NCI-H187 (cell line): ENCODE measurements around the gene FAM117A.

Experiments
- DNase-seq, 2 experiments: peaks; one replicate each; lab custom pipeline; 2025; lab: John Stamatoyannopoulos, UW

The FAM117A gene, protein sequence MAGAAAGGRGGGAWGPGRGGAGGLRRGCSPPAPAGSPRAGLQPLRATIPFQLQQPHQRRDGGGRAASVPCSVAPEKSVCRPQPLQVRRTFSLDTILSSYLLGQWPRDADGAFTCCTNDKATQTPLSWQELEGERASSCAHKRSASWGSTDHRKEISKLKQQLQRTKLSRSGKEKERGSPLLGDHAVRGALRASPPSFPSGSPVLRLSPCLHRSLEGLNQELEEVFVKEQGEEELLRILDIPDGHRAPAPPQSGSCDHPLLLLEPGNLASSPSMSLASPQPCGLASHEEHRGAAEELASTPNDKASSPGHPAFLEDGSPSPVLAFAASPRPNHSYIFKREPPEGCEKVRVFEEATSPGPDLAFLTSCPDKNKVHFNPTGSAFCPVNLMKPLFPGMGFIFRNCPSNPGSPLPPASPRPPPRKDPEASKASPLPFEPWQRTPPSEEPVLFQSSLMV

DNA sequence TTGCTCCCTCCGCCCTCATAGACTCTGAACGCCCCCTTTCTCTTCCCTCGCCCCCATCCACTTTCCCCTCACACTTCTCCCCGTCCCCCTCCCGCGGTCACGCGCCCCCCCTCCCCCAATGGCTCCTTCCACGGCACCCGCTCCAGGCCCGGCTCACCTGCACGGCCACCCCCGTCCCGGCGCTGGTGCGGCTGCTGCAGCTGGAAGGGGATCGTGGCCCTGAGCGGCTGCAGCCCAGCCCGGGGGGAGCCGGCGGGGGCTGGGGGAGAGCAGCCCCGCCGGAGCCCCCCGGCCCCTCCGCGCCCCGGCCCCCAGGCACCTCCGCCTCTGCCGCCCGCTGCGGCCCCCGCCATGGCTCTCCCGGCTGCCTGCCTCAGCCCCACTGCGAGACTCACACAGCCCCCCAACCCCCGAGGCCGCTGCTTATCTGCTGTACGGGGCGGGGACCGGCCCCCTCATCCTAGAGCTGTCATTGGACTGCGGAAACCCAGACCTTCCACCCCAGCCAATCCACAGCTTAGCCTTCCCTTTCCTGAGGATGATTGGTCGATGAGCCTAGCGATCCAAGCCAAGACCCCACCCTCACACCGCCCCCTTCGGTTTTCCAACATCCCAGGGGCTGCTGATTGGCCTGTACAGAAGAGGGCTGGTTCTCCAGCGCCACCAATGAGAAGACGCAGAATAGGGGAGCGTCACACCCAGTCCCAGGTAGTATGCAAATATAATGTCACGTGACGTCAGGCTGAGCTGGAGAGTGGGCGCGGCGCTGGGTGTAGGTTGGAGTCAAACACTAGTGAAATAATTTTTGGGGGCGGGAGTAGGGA, at the start of gene FAM117A:
TSS of gene FAM117A (minus strand) at position 397 of the 824 bp plus-strand sequence. CDS start at position 353, 44 bp downstream.
- peak; percentile 94 to 97 for DNase-seq

DNA sequence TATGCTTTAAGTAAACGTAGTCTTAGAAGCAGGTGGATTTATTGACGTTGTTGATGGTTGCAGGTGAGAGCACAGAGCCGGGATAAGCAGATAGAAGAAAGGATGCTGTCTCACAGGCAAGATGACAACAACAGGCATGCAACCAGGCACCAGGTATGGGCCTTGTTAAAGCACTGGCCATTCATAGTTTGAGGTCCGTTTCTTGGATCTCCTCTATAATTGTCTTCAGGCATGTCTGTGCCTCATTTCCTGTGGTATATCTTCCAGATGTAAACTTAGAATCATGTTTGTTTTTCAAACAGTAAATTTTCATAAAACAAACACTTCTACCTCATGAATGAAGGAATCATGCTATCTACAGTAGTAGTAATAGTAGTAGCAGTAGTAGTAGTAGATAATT, 45.1 kb upstream of the FAM117A start:
- DNase-seq, result no peak

DNA sequence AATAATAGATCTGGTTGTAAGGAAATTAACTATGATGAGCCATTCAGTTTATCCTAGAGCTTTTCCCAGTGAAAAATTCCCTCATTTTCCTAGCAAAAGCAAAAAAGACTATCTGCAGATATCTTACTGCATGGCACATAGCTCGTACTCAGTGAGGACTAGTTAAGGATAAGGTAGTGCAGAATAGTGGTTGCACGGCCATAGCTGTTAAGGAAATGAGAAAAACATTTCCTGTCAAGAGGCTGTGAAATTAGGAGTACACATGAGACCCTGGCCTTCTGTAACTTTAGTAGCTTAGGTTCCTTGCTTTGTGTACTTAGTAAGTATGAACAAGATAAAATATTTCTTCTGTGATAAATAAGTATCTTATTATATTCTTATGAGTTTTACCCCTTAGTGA, 34.8 kb upstream of the FAM117A start:
- DNase-seq, result no peak

DNA sequence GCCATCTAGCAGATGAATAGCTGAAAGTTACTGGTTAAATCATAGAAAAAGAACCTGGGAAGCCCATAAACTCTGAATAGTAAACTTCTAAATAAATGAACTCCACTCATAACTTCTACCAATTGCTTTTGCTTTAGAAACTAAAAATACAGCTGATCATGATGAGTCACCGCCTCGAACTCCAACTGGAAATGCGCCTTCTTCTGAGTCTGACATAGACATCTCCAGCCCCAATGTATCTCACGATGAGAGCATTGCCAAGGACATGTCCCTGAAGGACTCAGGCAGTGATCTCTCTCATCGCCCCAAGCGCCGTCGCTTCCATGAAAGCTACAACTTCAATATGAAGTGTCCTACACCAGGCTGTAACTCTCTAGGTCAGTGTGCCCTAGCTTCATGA, 34.3 kb upstream of the FAM117A start:
- no peak for DNase-seq

DNA sequence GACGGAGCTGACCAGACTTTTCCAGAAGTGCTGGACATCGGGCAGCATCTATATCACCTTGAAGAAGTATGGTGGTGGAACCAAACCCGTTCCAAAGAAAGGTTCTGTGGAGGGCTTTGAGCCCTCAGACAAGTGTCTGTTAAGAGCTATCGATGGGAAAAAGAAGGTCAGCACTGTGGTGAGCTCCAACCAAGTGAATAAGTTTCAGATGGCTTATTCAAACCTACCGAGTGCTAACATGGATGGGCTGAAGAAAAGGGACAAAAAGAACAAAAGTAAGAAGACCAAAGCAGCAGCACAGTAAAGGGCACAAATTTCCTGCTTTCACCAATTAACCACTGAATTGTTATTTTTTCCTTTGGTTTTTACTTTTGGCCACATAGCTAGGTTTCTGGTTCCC, 31.4 kb upstream of the FAM117A start:
- DNase-seq, result no peak

DNA sequence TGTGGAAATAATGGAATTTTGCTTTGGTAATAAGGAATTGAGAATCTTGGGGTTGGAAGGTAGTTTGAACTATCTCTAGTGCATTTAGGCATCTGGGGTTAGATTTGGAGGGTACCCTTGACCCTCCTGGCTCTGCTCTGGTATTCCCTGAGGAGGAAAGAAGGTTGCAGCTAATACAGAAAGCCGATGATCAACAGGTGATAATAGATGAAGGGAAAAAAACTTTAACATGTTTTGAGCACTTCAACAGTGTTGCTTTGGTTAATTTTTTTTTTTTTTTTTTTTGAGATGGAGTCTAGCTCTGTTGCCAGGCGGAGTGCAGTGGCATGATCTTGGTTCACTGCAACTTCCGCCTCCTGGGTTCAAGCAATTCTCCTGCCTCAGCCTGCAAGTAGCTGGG, 29.4 kb upstream of the FAM117A start:
- no peak for DNase-seq

DNA sequence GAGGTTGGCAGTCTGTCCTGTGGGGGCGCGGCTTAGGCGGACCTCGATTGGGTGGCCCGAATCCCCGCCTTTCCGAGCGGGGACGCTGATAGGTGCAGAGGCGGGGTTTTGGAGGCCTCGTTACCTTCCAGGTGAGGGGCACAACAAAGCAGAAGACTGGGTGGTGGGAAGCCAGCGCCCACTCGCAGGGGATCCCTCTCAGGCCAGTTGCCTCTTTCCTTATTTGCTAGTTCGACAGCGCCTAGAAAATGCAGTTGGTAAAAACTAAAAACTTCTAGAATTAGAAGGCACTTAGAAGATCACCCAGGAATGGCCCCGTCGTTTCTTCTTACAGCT, 25.3 kb upstream of the FAM117A start:
- DNase-seq, result no peak

DNA sequence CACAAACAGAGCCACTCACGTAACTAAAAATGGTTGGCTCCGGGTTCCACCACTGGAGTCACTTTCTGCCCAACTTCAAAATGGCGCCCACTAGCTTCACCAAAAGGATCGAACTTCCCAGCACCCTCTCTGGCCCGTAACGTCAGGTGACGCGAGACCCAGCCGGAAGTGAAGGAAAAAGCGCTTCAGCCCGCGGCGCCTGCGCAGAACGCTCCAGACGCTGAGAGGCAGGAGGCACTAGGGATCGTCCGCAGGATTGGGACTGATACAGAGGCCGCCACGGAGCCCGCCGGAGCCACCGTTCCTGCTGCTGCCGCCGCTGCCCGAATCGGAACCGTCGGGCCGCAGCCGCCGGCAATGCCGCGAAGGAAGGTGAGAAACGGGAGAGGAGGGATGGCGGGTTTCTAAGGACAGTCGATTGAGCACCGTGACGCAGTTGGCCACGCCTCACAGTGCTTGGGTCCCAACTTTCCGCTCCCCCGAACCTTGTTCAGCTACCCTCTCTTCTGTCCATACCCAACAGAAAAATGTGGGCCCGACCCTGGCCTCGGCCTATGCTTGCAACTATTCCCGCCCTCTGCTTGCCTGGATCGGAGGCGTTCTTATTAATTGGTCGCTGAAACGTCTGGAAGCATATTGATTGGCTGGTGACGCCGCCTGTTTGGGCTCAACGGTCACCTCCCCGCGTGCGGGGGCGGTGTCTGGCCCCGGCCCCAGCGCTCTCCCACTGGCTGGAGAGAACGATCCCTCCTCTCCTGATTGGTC, 24.7 kb upstream of the FAM117A start, which contains the start of gene KAT7:
TSS of gene KAT7 (plus strand) at position 204 of the 765 bp plus-strand sequence. CDS start at position 358, 154 bp downstream.
- peak; percentile 89 to 97 for DNase-seq

DNA sequence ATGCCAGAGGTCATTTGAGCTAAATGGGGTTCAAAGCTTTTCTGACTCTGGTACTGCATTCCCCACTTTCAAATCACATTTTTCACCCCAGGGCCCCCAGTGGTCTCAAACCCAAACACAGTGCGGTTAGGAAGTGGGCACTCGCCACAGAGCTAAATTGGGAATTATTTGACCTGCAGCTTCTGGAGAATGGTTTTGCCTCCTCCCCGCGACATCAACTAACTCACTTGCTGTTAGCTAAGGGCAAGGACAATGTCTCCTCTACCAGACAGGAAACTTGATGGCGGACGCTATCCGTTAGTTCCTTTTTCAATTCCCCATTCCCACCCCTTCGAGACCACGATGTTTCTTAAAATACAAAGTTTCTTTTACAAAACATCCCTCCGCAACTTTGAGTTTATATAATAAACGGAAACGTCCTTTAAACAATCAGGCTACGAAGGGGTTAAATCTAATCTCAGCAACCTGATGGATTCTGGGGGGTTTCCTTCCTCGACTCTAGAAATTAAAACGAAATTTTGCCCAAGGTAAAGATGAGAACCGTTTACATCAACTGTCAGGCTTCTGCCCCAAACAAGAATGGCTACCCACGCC, 24.1 kb upstream of the FAM117A start:
- no peak for DNase-seq

DNA sequence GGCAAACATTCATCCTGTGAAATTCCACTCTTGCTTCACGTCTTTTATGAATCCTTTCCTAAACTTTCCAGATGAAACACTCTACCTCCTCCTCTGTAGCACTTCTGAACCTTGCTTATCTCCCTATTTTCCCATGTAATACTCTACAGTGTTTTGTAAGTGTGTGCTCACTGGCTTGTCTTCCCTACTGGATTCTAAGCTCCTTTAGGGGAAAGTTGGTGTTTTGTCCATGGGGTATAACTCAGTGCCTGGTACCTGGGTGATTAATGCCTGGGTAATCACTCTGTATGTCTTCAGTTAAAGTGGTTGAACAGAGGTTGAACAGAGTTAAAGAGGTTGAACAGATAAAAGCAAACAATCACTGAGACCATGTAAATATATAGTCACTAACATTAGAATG, 20.7 kb upstream of the FAM117A start:
- DNase-seq, result no peak

DNA sequence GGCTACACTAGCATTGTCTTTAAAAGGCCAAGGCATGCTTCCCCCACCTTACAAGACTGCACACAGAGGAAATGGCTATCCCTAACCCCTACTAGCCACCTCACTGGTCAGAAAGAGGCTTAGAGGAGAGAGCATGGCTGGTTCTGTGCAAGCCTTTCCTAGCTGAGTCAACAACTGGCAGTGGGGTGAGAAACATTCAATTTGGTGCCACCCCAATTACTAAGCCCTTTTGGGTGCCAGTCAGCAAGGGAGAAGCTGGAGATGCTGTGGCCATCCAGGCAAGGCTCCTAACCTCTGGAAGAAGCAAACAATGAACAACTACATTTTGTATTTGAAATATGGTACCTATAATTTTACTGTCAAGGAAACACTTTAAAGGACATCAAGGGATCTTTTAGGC, 19.9 kb upstream of the FAM117A start:
- DNase-seq, result no peak

DNA sequence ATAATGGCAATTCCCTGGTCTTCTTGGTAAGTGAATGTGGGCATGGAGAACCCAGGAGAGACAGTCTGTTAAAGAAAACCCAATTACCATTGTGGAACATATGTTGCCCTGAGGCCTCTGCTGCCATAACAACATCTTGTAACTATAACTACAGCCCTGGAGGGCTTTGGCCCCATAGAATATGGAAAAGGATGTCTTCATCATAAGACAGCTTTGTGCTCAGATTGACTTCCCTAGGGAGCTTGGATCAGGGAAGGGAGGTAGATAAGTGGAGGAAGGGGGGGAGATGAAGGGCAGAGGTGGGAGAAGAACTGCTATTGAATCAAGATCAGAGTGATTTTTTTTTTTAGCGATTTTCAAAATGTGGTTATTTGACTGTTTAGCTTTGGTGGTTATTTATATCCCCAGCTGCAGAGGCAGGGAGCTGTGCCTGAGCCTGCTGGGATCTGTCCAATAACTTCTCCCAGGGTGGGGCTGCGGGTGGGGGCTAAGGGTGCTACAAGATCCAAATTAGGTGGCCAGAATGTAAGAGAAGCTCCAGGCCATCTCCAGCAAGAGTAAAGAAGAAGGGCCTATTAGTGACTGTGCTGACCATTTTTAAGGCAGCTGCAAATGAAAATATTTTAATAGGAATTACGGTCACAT, 19.3 kb upstream of the FAM117A start:
- DNase-seq, result no peak

DNA sequence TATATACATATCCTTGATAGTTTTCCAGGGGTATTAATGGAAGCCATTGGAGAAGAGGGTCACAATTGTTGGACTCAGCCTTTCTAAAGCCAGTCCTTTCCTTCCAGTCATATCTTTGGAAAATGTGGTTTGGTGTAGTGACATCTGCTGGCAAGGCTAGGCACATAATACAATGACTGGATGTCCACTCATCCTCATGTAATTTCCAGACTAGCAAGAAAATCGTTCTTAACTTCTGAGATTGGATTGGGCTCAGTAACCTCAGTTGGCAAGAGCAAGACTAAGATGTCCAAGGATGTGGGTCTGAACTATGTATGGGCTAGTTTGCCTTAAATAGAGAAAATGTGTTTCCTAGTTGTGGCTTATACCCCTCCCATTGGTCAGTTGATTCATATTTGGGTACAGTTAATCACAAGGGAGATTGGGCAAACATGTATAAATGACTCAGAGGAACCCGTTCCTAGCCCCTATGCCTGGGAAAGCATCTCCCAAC, 15.9 kb upstream of the FAM117A start:
- no peak for DNase-seq

DNA sequence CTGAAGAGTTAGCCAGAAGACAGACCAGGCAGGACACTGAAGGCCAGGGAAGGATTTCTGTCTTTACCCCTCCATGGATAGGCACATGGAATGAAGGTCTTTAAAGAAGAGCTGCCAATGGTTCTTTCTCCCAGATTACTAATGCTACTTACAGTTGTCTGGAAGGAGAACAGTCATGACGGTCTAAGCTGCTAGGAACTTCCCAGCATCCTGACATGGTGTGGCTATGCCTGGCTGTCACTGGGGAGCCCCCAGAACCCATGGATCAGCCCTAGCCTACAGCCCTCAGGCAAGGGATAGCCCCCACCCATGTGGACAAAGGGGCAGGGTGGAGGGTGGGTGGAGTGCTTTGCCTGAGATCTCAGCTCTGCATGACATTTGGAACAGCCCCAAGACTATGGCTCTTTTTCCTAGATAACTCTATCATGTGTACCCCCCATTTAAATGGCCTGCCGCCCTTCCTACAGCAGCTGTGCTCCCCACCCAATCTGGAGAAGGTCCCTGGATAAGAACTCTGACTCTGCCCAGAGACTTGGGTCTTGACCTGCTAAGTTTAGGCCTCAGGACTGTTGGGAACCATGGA, 15.3 kb upstream of the FAM117A start:
- DNase-seq, result no peak

DNA sequence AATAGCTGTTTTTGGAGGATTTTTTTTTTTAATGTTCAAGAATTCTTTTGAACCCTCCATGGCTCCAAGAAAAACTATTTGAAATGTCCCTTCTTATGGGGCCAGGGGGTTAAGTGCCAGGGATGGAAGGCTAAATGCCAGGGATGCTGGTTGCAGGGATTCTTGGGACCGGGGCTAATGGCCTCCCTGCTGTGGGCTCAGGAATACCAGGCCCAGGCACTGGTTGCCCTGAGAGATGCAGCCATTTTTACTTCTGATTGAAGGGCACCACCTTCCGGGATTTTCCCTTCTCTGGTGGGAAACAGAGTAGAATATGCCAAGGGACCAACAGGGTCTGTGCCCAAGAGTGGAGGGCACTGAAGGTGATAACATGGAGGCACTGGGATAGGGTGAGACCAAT, 13.6 kb upstream of the FAM117A start:
- no peak for DNase-seq

DNA sequence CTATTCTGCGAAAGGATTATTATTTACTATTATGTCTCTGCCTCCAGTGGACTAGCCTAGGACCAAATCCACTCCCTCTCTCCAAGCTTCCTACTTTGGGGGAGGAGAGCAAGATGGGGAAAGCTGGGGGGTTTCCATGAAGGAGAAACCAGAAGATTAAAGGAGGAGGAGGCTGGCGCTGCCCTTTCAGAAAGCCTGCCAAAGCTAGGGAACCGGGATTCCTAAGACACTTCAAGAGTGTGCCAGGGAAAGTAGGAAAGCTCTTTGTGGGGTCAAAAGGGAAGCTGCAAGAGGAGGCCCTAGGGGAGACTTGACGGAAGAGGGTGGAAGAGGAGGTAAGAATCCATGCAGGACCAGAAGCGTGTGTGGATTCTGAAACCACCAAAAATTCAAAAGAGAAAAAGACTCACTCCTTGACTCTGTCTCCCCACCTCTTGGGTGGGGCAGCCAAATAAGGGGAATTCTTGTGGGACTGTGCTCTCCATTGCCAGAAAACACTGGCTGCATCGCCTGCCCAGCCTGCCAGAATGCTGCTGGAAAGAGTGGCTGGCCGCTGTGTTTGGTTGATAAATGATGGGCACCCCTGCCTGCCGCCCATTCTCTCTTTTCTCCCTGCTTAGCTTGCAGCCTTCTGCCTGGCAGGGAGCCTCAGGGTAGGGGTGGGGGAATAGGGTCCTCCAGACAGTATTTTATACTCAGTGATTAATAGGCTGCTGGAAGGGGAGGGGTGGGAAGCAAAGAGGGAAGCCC, 12.8 kb upstream of the FAM117A start:
- DNase-seq, result no peak

DNA sequence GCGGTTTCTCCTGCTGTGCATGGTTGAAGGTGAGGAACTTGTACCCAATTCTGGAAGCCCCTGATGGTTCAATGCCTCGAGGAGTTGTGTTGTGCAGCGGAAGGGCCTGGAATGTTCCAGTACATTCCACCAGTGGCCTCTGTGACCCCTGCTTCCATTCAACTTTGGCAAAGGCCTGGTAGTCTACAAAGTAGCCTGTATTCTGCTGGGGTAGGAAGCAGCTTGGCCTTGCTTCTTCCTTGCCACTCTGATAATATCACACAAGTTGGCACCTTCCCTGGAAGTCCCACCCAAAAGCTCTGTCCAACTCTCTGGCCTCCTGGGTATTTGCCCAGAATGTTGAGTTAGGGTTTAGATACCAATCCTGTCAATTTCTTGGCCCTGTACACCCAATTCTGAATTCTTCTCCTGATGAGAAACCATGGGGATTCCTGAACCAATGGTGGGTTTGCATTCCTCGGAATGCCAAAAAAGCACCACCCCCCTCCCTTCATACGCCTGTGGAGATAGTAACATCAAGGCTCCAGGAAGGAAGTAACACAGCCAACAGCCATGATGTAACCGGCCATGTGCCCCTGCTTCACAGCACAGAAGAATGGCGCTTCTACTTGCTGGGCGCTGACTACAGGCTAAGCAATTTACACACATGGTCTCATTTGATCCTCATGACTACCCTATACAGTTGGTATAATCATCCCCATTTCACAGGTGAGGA, 11.8 kb upstream of the FAM117A start:
- DNase-seq, result no peak

DNA sequence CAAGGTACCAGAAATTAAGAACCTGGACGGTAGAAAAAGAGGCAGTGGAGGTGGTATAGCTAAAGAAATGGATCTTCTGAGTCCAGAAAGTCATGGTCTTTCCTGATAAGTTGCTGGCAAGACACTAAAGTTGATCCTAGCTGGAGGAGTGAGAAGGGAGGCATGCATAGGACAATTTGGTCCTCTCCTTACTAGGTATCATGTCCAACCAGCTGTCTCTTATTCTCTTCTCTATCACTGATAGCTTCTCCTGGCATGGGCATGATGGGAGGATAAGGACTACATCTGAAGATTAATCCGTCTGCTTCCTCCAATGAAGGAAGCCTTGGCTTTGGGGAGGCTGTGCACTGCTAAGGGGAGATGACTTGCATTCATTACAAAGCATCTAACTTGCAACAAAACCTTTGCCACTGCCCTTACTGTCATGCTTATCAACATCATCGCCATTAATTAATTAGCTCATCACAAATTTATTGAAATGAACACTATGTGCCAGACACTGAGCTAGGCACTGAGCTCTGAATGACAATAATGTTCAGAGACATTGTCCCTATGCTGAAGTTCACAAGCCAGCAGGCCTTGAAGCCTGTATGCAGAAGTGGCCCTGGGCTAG, 3.1 kb upstream of the FAM117A start:
- DNase-seq, result no peak

DNA sequence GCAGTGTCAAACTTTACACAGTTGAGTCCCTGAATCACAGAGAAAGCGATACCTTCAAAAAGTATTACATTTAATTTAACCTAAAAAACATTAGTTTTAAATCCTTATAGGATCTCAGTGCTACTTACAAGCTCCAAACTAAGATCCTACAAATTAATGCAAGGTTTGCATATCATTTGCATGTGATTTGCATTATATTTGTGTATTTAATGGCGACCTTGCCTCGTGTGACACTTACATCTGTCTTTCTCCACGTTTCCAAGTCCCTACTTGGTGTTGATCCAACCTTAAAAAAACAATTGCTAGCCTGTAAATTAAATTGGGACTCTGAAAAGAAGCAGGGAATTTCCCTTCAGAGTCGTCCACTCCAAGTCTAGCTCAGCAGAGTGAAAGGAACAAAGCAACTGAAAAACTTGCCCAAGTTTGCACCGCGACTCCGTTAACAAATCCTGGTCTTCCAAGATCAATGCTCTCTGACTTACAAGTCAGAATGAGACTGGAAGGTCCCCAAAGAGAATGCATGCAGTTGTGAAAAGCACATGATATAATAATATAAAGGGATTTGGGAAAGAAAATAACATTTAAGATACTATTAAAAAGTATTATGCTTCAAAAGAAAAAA, 739 bp upstream of the FAM117A start:
- no peak for DNase-seq
